ENCODE results near the gene KCNB1.

- no peak for TF ChIP-seq CTCF (IDR thresholded peaks at IDR 0.05; ENCODE audit: low read depth, low read length)
- no peak for TF ChIP-seq POLR2A (IDR thresholded peaks at IDR 0.05; ENCODE audit: extremely low read depth, insufficient read length)
- no peak for TF ChIP-seq MYC (IDR thresholded peaks at IDR 0.05; ENCODE audit: low read depth, low read length)
- no peak for TF ChIP-seq MAX (IDR thresholded peaks at IDR 0.05; ENCODE audit: low read depth, low read length)
Measured at GRCh38 chr20:49318091-49318429, 164.4 kb downstream of the KCNB1 start.

Data from NB4 (cell line).